ENCODE data around the gene AXIN1.
"Not testable (repeated sequence)": the region's sequence is repeated elsewhere in the genome, so short reads cannot be mapped to it uniquely, and the experiment has no call there.

The AXIN1 gene

DNA sequence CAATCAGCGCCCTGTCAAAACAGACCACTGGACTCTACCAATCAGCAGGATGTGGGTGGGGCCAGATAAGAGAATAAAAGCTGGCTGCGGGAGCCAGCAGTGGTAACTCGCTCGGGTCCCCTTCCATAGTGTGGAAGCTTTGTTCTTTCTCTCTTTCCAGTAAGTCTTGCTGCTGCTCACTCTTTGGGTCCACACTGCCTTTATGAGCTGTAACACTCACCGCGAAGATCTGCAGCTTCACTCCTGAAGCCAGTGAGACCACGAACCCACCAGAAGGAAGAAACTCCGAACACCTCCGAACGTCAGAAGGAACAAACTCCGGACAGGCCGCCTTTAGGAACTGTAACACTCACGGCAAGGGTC, 10.6 kb downstream of the AXIN1 start:
- H3K36me3 ChIP-seq (ENCODE audit: control insufficient read depth in 1 of 2, insufficient read depth in 2 of 2, low read length in 2 of 2), result peaks cover 7 to 29% of the 10 kb centered on the region in 2 donors
- not testable (repeated sequence) for H3K27ac ChIP-seq (ENCODE audit: low read depth, low read length); H3K9ac ChIP-seq (ENCODE audit: low read depth in 1 of 2, low read length in 2 of 2); H3K27me3 ChIP-seq (ENCODE audit: control insufficient read depth in 1 of 2, insufficient read depth in 2 of 2, low read length in 2 of 2); H3K4me3 ChIP-seq (ENCODE audit: low read depth in 1 of 2, low read length in 2 of 2); H3K9me3 ChIP-seq (ENCODE audit: control insufficient read depth in 1 of 2, low read length in 2 of 2)
- H3K4me1 ChIP-seq (ENCODE audit: control insufficient read depth in 1 of 2, insufficient read depth in 2 of 2, low read length in 2 of 2), result peaks cover 14 to 15% of the 10 kb centered on the region in 2 donors

DNA sequence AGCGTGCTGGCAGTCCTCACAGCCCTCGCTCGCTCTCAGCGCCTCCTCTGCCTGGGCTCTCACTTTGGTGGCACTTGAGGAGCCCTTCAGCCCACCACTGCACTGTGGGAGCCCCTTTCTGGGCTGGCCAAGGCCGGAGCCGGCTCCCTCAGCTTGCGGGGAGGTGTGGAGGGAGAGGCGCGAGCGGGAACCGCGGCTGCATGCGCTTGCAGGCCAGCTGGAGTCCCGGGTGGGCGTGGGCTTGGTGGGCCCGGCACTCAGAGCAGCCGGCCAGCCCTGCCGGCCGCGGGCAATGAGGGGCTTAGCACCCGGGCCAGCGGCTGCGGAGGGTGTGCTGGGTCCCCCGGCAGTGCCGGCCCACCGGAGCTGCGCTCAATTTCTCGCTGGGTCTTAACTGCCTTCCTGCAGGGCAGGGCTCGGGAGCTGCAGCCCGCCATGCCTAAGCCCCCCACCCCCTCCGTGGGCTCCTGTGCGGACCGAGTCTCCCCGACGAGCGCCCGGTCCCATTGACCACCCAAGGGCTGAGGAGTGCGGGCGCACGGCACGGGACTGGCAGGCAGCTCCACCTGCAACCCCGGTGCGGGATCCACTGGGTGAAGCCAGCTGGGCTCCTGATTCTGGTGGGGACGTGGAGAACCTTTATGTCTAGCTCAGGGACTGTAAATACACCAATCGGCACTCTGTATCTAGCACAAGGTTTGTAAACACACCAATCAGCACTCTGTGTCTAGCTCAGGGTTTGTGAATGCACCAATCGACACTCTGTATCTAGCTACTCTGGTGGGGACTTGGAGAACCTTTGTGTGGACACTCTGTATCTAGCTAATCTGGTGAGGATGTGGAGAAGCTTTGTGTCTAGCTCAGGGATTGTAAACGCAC, 11.2 kb downstream of the AXIN1 start:
- peaks cover 5 to 23% of the 10 kb centered on the region in 2 donors for H3K36me3 ChIP-seq (ENCODE audit: control insufficient read depth in 1 of 2, insufficient read depth in 2 of 2, low read length in 2 of 2)
- not testable (repeated sequence) for H3K27ac ChIP-seq (ENCODE audit: low read depth, low read length); H3K9me3 ChIP-seq (ENCODE audit: control insufficient read depth in 1 of 2, low read length in 2 of 2); H3K4me3 ChIP-seq (ENCODE audit: low read depth in 1 of 2, low read length in 2 of 2); H3K9ac ChIP-seq (ENCODE audit: low read depth in 1 of 2, low read length in 2 of 2); H3K27me3 ChIP-seq (ENCODE audit: control insufficient read depth in 1 of 2, insufficient read depth in 2 of 2, low read length in 2 of 2)
- H3K4me1 ChIP-seq (ENCODE audit: control insufficient read depth in 1 of 2, insufficient read depth in 2 of 2, low read length in 2 of 2), result peaks cover 14 to 15% of the 10 kb centered on the region in 2 donors

DNA sequence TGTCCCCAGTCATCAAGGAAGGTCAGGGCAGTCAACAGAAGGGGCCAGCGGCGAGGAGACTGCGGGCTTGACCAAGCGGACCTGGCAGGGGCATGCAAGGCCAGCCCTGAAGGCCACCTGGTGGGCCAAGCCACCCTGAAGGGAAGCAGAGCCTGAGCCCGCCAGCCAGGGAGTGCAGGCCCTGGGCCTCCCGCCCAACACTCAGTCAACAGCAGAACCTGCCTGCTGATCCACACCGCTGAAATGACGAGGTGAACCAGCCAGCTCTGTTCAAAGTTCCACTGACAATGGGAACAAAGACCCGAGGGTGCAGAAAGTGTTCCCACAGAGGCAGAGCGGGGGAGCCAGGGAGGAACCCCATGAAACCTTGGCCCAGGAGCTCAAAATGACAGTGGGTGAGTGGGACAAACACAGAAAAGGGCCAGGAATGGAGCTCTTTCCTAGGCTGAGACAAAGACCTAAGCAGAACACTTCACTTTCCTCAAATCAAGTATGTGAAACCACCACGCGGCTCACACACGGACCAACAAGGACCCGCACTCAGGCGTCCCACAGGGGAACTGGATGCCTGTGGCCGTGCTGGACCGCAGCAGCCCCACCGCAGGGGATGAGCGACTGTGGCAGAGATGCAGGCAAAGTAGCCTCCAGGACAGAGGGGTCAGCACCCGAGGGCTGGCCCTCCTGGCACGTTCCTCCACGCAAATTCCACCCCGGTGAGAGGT, 12.0 kb downstream of the AXIN1 start:
- H3K4me3 ChIP-seq (ENCODE audit: low read depth in 1 of 2, low read length in 2 of 2), result no peak overlapping the region
- H3K9me3 ChIP-seq (ENCODE audit: control insufficient read depth in 1 of 2, low read length in 2 of 2), result no peaks in the 10 kb centered on the region
- peaks cover 0 to 16% of the 10 kb centered on the region in 2 donors for H3K36me3 ChIP-seq (ENCODE audit: control insufficient read depth in 1 of 2, insufficient read depth in 2 of 2, low read length in 2 of 2)
- H3K4me1 ChIP-seq (ENCODE audit: control insufficient read depth in 1 of 2, insufficient read depth in 2 of 2, low read length in 2 of 2), result peaks cover 14 to 15% of the 10 kb centered on the region in 2 donors
- no peak overlapping the region for H3K27ac ChIP-seq (ENCODE audit: low read depth, low read length)
- no peak overlapping the region for H3K9ac ChIP-seq (ENCODE audit: low read depth in 1 of 2, low read length in 2 of 2)
- no peaks in the 10 kb centered on the region for H3K27me3 ChIP-seq (ENCODE audit: control insufficient read depth in 1 of 2, insufficient read depth in 2 of 2, low read length in 2 of 2)

DNA sequence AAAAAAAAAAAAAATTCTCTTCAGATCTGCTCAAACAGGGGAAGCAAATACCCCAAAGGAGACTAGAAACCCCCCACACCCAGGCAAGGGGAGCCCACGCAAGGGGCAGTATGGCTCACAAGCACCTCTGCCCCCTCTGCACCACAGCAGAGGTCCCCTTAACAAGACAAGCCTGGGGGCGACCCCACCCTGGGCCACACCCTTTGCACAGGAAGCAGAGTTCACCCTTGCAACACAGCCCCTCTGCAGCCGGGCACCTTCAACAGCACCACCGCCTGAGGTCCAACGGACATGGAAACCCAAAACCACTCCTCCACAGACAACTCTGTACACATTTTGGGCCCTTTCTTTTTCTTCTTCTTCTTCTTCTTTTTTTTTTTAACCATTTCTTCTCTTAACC, 12.8 kb downstream of the AXIN1 start:
- Histone ChIP-seq H3K4me3 (ENCODE audit: low read depth in 1 of 2, low read length in 2 of 2) (no peak overlapping the region), H3K27me3 (ENCODE audit: control insufficient read depth in 1 of 2, insufficient read depth in 2 of 2, low read length in 2 of 2) (no peaks in the 10 kb centered on the region), H3K4me1 (ENCODE audit: control insufficient read depth in 1 of 2, insufficient read depth in 2 of 2, low read length in 2 of 2) (peaks cover 14 to 15% of the 10 kb centered on the region in 2 donors), H3K9me3 (ENCODE audit: control insufficient read depth in 1 of 2, low read length in 2 of 2) (no peaks in the 10 kb centered on the region), H3K9ac (ENCODE audit: low read depth in 1 of 2, low read length in 2 of 2) (no peak overlapping the region), H3K36me3 (ENCODE audit: control insufficient read depth in 1 of 2, insufficient read depth in 2 of 2, low read length in 2 of 2) (peaks cover 0 to 10% of the 10 kb centered on the region in 2 donors), H3K27ac (ENCODE audit: low read depth, low read length) (no peak overlapping the region)

DNA sequence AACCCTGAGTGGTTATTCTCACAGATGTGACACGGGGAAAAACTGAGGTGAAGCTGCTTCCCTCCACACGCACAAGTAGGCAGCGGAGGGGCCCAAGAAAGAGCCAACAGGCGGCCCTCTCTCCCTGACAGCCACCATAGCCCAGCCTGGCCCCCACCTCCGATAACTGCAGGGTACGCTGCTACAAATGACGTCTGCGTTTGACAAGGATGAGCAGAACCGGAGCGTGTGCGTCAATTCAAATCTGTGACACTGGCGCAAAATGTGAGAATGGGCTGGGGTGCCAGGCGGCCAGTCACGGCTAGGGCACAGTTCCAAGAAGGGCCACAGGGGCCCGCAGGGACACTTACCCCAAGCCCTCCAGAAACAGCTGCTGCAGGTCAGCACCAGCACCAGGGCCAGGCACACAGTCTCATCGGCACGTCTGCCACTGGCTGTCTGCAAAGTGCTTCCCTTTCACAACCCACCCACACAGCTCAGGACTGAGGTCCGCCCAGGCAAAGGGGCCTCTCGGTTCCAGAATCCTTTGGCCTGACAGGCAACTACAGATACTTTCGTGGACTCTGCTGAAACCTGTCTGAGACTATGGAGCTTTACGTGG, 14.4 kb downstream of the AXIN1 start:
- Histone ChIP-seq H3K27ac (ENCODE audit: low read depth, low read length) (no peak overlapping the region), H3K4me3 (ENCODE audit: low read depth in 1 of 2, low read length in 2 of 2) (no peak overlapping the region), H3K9ac (ENCODE audit: low read depth in 1 of 2, low read length in 2 of 2) (no peak overlapping the region), H3K36me3 (ENCODE audit: control insufficient read depth in 1 of 2, insufficient read depth in 2 of 2, low read length in 2 of 2) (peaks cover 0 to 9% of the 10 kb centered on the region in 2 donors), H3K4me1 (ENCODE audit: control insufficient read depth in 1 of 2, insufficient read depth in 2 of 2, low read length in 2 of 2) (peaks cover 14 to 20% of the 10 kb centered on the region in 2 donors), H3K27me3 (ENCODE audit: control insufficient read depth in 1 of 2, insufficient read depth in 2 of 2, low read length in 2 of 2) (no peaks in the 10 kb centered on the region), H3K9me3 (ENCODE audit: control insufficient read depth in 1 of 2, low read length in 2 of 2) (no peaks in the 10 kb centered on the region)

DNA sequence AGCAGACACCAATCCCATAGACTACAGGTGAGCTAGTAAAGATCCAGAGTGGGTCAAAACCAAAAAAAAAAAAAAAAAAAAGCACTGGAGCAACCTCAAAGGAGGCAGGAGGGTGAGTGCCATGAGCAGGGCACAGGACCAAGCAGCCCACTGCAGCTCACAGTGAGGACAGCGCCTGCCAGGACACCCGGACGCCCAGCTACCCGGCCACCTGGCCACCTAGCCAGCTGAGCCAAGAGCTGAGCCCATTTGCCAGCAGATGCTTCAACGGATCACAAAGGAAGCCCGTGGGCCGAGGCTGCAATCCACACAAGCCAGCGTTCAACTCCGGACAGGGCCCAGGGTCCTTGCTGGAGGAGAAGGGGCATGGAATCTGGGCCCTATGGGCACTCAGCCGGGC, 15.1 kb downstream of the AXIN1 start:
- Histone ChIP-seq H3K4me1 (ENCODE audit: control insufficient read depth in 1 of 2, insufficient read depth in 2 of 2, low read length in 2 of 2) (peaks cover 14 to 20% of the 10 kb centered on the region in 2 donors), H3K36me3 (ENCODE audit: control insufficient read depth in 1 of 2, insufficient read depth in 2 of 2, low read length in 2 of 2) (peaks cover 0 to 3% of the 10 kb centered on the region in 2 donors), H3K9me3 (ENCODE audit: control insufficient read depth in 1 of 2, low read length in 2 of 2) (no peaks in the 10 kb centered on the region), H3K4me3 (ENCODE audit: low read depth in 1 of 2, low read length in 2 of 2) (no peak overlapping the region), H3K27ac (ENCODE audit: low read depth, low read length) (no peak overlapping the region), H3K27me3 (ENCODE audit: control insufficient read depth in 1 of 2, insufficient read depth in 2 of 2, low read length in 2 of 2) (no peaks in the 10 kb centered on the region), H3K9ac (ENCODE audit: low read depth in 1 of 2, low read length in 2 of 2) (no peak overlapping the region)

DNA sequence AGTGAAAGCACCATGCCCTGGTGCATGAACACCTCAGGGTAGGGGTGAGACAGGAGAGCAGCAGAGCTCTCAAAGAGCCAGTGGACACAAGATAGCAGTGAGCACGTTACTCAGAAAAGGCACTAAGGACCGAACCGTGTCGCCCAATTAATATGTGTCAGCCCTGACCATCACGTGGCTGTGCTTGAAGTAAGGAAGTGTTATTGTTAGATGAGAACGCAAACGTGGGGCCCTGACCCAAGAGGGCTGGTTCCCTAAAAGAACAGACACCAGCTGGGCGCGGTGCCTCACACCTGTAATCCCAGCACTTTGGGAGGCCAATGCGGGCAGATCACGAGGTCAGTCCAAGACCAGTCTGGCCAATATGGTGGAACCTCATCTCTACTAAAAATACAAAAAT, 16.3 kb downstream of the AXIN1 start:
- Histone ChIP-seq H3K4me1 (ENCODE audit: control insufficient read depth in 1 of 2, insufficient read depth in 2 of 2, low read length in 2 of 2) (peaks cover 19 to 23% of the 10 kb centered on the region in 2 donors), H3K4me3 (ENCODE audit: low read depth in 1 of 2, low read length in 2 of 2) (no peak overlapping the region), H3K9ac (ENCODE audit: low read depth in 1 of 2, low read length in 2 of 2) (no peak overlapping the region), H3K27me3 (ENCODE audit: control insufficient read depth in 1 of 2, insufficient read depth in 2 of 2, low read length in 2 of 2) (no peaks in the 10 kb centered on the region), H3K9me3 (ENCODE audit: control insufficient read depth in 1 of 2, low read length in 2 of 2) (no peaks in the 10 kb centered on the region), H3K36me3 (ENCODE audit: control insufficient read depth in 1 of 2, insufficient read depth in 2 of 2, low read length in 2 of 2) (no peaks in the 10 kb centered on the region), H3K27ac (ENCODE audit: low read depth, low read length) (no peak overlapping the region)

DNA sequence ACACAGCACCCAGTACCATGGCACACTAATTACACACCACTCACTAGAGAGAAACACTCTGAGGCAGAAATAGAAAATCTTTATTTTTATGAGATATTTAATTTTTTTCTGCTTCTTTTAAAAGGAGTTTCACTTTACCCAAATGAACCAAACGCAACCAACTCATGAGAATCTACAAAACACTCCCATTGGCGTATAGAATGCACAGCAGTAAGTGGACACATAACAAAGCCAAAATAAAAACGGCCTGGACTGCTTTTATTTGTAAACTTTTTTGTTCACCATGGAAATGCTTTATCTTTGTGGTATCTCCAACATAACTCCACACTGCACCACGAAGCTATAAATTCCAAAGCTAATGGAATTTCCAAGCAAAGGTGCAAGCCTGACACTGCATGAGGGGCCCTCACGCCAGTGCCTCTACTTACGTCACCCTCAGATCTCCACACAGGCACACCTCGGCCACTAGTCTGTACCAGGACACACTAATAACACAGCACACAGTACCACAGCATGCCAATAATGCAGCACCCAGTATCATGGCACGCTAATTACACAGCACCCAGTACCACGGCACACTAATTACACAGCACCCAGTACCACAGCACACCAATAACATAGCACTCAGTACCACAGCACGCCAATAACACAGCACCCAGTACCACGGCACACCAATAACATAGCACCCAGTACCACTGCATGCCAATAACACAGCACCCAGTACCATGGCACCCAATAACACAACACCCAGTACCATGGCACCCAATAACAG, 17.5 kb downstream of the AXIN1 start:
- H3K27ac ChIP-seq (ENCODE audit: low read depth, low read length); H3K9ac ChIP-seq (ENCODE audit: low read depth in 1 of 2, low read length in 2 of 2); H3K36me3 ChIP-seq (ENCODE audit: control insufficient read depth in 1 of 2, insufficient read depth in 2 of 2, low read length in 2 of 2); H3K4me3 ChIP-seq (ENCODE audit: low read depth in 1 of 2, low read length in 2 of 2); H3K27me3 ChIP-seq (ENCODE audit: control insufficient read depth in 1 of 2, insufficient read depth in 2 of 2, low read length in 2 of 2); H3K9me3 ChIP-seq (ENCODE audit: control insufficient read depth in 1 of 2, low read length in 2 of 2): not testable (repeated sequence)
- H3K4me1 ChIP-seq (ENCODE audit: control insufficient read depth in 1 of 2, insufficient read depth in 2 of 2, low read length in 2 of 2), result peaks cover 15 to 21% of the 10 kb centered on the region in 2 donors

DNA sequence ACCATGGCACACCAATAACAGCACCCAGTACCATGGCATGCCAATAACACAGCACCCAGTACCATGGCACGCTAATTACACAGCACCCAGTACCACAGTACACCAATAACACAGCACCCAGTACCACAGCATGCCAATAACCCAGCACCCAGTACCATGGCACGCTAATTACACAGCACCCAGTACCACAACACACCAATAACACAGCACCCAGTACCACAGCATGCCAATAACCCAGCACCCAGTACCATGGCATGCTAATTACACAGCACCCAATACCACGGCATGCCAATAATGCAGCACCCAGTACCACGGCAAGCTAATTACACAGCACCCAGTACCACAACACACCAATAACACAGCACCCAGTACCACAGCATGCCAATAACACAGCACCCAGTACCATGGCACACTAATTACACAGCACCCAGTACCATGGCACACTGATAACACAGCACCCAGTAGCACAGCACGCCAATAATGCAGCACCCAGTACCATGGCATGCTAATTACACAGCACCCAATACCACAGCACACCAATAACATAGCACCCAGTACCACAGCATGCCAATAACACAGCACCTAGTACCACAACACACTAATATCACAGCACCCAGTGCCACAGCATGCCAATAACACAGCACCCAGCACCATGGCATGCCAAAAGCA, 18.2 kb downstream of the AXIN1 start:
- H3K27ac ChIP-seq (ENCODE audit: low read depth, low read length); H3K27me3 ChIP-seq (ENCODE audit: control insufficient read depth in 1 of 2, insufficient read depth in 2 of 2, low read length in 2 of 2): not testable (repeated sequence)
- peaks cover 9 to 14% of the 10 kb centered on the region in 2 donors for H3K4me1 ChIP-seq (ENCODE audit: control insufficient read depth in 1 of 2, insufficient read depth in 2 of 2, low read length in 2 of 2)

More for the DNA sequence above, 18.2 kb downstream of the AXIN1 start:
- H3K4me3 ChIP-seq (ENCODE audit: low read depth in 1 of 2, low read length in 2 of 2); H3K36me3 ChIP-seq (ENCODE audit: control insufficient read depth in 1 of 2, insufficient read depth in 2 of 2, low read length in 2 of 2); H3K9me3 ChIP-seq (ENCODE audit: control insufficient read depth in 1 of 2, low read length in 2 of 2); H3K9ac ChIP-seq (ENCODE audit: low read depth in 1 of 2, low read length in 2 of 2): not testable (repeated sequence)
